GM10266 (cell line): ENCODE results near the gene SPEF2.

Experiments used
- DNase-seq: peaks from one replicate; pipeline ENCODE4 v3.0.0; 2012; ENCODE audit errors: extremely low spot score
- CTCF ChIP-seq: IDR thresholded peaks from 2 replicates; pipeline ENCODE4 v1.5.1; 2012; ENCODE audit warnings: mild to moderate bottlenecking, low read depth; ENCODE audit not compliant: control insufficient read depth, insufficient read depth; ENCODE audit errors: missing control alignments

The SPEF2 gene

GRCh38 chr5:35857606-35858205 lies 240.0 kb downstream of the SPEF2 start:
- DNase-seq: no peak

GRCh38 chr5:35859101-35859661 lies 241.5 kb downstream of the SPEF2 start:
- DNase-seq: no peak
- no peak for TF ChIP-seq CTCF

More at GRCh38 chr5:35857606-35858205, 240.0 kb downstream of the SPEF2 start:
- TF ChIP-seq CTCF: no peak

GRCh38 chr5:35860686-35861085 lies 243.0 kb downstream of the SPEF2 start:
- no peak for DNase-seq
- no peak for TF ChIP-seq CTCF

GRCh38 chr5:35861718-35862117 lies 244.1 kb downstream of the SPEF2 start:
- DNase-seq: no peak
- TF ChIP-seq CTCF: no peak

- DNase-seq: no peak
- TF ChIP-seq CTCF: no peak
These were observed 244.5 kb downstream of the SPEF2 start for GRCh38 chr5:35862126-35862525.

- TF ChIP-seq CTCF: no peak
- DNase-seq: no peak
These were observed 245.5 kb downstream of the SPEF2 start for GRCh38 chr5:35863159-35863558.
